HG03039 (cell line): ENCODE measurements around the gene EWSR1.
"Not testable (repeated sequence)": the region's sequence is repeated elsewhere in the genome, so short reads cannot be mapped to it uniquely, and the experiment has no call there.

Experiments
- ATAC-seq: cut with Tn5 transposase; IDR thresholded peaks from one replicate; pipeline ENCODE4 v1.9.1; 2021; ENCODE audit warnings: mild to moderate bottlenecking, moderate library complexity; ENCODE audit not compliant: unreplicated experiment

EWSR1 gene

DNA sequence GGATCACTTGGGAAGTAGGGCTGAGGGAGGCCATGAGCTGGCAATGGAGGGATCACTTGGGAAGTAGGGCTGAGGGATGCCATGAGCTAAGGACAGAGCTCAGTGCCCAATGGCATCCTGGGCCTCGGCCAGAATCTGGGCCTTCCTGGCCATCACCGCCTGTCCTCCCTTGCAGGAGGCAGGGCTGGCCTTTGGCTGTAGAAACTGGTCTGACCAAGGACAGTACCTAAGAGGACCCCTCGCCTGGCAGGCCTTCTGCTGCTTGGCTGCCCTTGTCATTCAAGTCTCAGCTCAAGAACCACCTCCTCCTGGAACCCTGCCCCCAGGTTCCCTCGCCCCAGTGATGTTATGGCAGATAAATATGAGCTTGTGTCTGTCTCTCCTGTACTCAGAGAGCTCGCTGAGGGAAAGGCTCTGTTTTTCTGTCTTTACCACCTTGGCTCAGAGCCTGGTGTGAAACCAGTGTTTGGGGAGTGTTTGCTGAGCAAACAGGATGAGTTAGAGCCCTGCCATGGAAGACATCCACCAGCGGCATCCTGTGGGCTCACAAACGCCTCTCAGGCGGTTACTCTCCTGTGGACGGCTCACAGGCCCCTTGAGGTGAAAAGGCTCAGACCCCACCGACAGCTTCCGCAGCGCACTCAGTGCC lies 66.8 kb downstream of the EWSR1 start:
- no peak for ATAC-seq

GRCh38 chr22:29335656-29336055 lies 67.6 kb downstream of the EWSR1 start:
- no peak for ATAC-seq

GRCh38 chr22:29336751-29337490 lies 68.9 kb downstream of the EWSR1 start:
- ATAC-seq: no peak

DNA sequence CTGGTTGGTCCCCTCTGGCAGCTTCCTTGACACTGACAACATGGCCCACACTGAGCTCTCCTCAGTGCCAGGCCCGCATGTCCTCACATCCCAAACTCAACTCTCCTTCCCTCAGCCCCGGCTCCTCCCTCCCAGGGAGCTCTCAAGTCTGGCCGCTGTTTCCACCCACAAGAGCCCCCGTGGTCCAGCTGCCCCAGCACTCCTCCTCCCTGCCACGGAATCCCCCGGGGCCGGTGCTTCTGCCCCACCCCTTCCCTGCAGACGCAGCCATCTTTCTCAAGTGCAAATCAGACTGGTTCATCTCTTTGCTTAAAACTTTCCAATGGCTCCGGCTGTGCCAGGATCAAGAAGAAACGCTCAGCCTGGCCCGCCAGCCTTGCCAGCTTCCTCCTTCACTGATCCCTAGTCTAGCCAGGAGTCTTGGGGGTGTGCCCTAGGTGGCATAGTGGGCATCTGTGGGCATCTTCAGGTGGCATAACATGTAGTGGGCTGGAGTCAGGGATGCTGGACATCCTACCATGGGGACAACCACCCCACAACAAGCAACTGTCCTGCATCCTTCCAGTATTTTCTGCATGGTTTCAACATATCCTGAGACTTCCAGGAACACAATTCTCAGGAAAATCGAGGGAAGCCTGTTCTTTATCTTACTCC lies 69.7 kb downstream of the EWSR1 start:
- ATAC-seq: no peak

DNA sequence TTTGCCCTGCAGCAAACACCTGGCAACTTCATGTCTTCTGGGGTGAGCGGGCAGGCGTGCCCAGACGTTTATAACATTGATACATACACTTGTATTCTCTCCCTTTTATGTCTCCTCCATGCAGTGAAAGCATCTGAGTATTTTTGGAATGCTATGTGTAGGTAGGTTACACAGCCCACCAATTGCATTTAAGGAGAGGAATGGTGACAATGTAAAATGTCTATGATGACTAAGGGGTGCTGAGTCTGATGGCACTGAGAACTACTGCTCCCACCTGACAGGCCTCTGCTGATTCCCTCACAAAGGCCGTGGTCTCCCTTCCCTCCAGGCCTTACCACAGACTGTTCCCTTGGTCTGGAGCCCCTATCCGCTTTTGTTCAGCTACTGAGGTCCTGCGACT lies 70.3 kb downstream of the EWSR1 start:
- no peak for ATAC-seq

DNA sequence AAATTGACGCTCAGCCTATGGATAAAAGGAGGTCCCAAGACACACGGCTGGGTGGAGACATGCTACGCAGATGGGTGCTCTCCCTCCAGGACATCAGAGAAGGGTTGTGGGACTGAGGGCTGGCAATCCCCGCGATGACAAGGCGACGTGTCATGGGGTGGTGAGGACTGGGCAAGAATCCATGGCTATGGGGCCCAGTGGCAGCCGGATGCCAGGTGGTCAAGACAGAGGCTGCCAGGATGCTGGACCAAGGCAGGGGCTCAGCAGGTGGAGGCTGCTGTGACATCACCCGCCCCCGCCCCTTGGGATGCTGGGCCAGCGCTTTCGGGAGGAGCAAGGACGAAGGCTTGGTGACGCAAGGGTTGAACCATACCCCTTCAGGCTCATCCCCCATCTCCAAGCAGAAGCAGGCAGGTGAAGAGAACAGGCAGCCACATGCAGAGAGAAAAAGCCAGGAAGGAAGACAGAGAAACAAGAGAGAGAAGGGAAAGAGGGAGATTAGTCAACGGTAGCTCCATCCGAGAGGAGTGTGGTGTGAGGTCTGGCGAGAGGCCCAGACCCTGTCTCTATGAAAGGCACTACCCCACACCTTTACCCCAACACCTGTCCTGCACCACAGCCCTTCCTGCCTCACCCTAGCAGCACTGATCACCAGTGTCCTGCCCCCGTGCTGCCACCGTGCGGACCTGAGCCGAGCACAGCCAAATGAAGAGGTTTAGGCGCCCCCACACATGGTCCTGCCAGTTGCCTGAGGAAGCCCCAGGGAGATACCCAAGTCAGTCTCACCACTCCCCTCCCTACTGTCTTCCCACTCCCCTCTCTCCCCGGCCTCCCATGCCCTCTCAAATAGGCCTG lies 71.5 kb downstream of the EWSR1 start:
- no peak for ATAC-seq

DNA sequence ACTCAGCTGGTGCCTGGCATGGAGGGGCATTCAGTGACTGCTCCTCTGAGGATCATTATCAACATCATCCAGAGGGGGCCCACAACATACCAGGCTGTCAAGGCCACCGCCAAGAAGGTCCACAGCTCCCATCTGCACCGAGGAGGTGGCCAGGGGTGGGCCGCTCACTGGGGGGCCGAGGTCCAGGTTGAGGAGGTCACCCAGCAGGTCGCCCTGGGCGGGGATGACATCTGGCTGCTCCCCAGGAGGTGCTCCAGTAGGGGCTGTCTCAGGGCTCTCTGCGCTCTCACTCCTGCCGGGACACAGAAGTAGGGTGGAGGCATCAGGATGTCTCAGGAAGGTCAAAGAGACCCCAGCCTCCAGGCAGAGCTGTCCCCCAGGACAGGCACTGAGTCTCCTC lies 72.5 kb downstream of the EWSR1 start:
- ATAC-seq: no peak

- no peak for ATAC-seq
Observed at GRCh38 chr22:29341056-29341848, 73.2 kb downstream of the EWSR1 start.

DNA sequence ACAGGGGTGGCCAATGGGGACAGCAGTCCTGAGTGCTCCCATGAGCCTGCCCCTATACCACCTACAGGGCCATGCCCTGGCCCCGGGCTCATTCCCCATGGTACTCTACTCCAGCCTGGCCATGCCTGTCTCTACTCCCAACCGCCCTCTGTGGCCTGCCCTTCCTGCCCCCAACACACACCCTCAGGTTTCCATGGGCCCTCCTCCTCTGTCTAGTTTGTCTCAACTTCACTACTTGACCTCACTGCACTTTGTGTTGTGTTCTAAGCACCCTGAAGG lies 73.7 kb downstream of the EWSR1 start:
- no peak for ATAC-seq

GRCh38 chr22:29342177-29342576 lies 74.1 kb downstream of the EWSR1 start:
- no peak for ATAC-seq

GRCh38 chr22:29342577-29343312 lies 74.7 kb downstream of the EWSR1 start:
- ATAC-seq: no peak

GRCh38 chr22:29343313-29343805 lies 75.3 kb downstream of the EWSR1 start:
- no peak for ATAC-seq

GRCh38 chr22:29344137-29344536 lies 76.1 kb downstream of the EWSR1 start:
- no peak for ATAC-seq

DNA sequence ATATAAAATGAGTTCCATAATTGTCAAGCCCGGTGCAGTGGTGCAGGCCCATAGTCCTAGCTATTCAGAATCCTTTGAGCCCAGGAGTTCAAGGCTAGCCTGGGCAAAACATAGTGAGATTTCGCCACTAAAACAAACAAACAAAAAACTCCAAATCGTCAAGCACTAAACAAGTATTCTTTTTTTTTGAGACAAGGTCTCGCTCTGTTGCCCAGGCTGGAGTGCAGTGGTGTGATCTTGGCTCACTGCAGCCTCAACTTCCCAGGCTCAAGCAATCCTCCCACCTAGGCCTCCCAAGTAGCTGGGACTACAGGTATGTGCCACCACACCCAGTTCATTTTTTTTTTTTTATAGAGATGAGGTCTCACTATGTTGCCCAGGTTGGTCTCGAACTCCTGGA lies 76.8 kb downstream of the EWSR1 start:
- not testable (repeated sequence) for ATAC-seq

DNA sequence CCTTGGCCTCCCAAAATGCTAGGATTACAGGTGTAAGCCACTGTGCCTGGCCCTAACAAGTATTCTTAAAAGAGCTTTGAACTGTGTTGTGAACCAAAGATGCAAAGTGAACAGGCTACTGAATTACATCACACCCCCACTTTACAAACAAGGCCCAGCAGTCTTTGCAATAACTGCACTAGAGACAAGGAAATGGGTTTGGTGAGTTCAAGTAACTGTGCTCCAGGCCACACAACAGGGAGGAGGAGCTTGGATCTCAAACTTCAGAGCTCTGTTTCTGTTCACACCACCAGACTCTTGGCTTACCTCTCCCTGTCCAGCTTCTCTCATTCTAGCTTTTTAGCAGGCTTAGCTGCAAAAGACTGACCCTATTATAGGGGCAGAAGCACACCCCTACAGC lies 77.9 kb downstream of the EWSR1 start:
- no peak for ATAC-seq

GRCh38 chr22:29346659-29347058 lies 78.6 kb downstream of the EWSR1 start:
- no peak for ATAC-seq

DNA sequence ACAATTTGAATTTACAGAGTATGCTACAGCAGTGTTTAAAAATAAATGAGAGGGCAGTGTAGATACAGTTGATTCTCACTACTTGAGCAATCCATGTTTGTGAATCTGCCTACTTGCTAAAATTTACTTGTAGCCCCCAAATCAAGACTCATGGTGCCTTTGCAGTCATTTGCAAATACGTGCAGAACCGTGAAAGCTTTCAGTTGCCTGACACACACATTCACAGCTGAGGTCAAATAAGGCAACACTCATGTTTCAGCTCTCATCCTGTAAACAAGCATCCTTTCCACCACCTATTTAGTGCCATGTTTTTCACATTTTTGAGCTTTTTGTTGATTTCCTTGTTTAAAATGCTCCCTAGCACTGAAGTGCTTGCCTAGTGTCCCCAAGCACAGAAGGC lies 80.0 kb downstream of the EWSR1 start:
- ATAC-seq: no peak

DNA sequence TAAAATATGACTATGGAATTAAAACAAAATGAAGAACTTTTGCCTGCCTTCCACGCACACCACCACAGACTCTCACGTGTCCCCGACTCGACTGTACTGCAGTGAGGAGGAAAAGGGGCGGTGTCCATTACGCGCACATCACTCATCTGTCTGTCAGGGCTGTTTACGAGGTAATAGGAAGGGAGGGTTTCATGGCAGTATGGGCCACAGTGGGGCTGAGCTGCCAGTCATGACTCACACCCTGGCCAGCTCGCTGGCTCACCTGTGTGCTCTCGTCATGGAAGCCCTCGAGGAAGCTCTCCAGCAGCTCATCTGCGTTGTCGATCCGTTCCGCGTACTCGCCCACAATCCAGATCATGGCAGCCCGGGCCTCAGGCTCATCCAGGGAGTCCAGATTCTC lies 80.9 kb downstream of the EWSR1 start:
- ATAC-seq: no peak
